ENCODE measurements around the gene TMEM72. TPM values are rescaled to one million over a fixed set of nuclear protein-coding genes. Genes with fewer than 3 reads are reported as not detected.
A peak's percentile ranks its signal among the peaks of the same experiment; 100 is the strongest.

TMEM72 gene
- total RNA-seq, 1 experiment from 2014 or later: not detected

DNA sequence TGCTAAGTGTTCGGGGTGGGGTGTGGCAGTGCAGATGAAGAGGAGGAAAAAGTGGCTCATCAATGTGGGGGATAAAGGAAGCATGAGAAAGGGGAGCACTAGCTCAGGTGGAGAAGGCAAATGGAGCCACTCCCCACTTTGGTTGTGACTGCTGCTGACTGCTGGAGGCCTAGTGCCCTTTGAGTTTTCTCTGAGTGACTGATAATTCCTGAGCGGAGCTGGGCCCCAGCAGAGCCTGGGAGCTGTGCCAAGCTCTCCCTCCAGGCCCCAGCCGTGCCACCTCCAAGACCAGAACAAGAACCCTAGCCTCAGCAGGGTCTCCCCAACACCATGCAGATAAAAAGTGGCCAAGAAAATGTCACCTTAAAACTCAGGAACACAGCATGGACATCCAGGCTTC is 38.8 kb downstream of the TMEM72 start:
- H3K18ac ChIP-seq (ENCODE audit: insufficient read length, low read depth, low read length): no peak overlapping the region
- DNase-seq: peak; percentile 9

More for the DNA sequence above, 38.8 kb downstream of the TMEM72 start:
- Histone ChIP-seq H3K23me2 (ENCODE audit: insufficient read length, low read depth, low read length, poor library complexity, severe bottlenecking) (no peaks in the 10 kb centered on the region), H2BK20ac (ENCODE audit: low read depth, low read length, poor library complexity, severe bottlenecking) (no peak overlapping the region), H3K79me2 (ENCODE audit: insufficient read depth, low read length) (no peaks in the 10 kb centered on the region), H3K4ac (ENCODE audit: low read depth, low read length) (no peak overlapping the region), H3K79me1 (ENCODE audit: insufficient read depth, low read depth, low read length, poor library complexity, severe bottlenecking) (no peaks in the 10 kb centered on the region), H3T11ph (ENCODE audit: low read length) (no peak overlapping the region), H2BK12ac (ENCODE audit: insufficient read length, low read depth, low read length) (no peak overlapping the region), H3K27me3 (ENCODE audit: insufficient read depth, low read length) (no peaks in the 10 kb centered on the region), H2BK5ac (ENCODE audit: insufficient read length, low read length) (no peak overlapping the region), H4K20me1 (ENCODE audit: control insufficient read depth, insufficient read depth, insufficient read length) (no peaks in the 10 kb centered on the region), H3K27ac (ENCODE audit: insufficient read length, low read depth, low read length) (no peak overlapping the region), H4K8ac (replicated peaks; ENCODE audit: insufficient read length, low read depth, low read length) (no peak overlapping the region), H3K9me3 (ENCODE audit: control insufficient read depth, low read depth, low read length) (peaks cover 10% of the 10 kb centered on the region), H3K4me1 (ENCODE audit: insufficient read depth, low read length) (peaks cover 7% of the 10 kb centered on the region), H3K14ac (ENCODE audit: insufficient read depth, low read length) (no peak overlapping the region), H3K4me2 (ENCODE audit: insufficient read depth, insufficient read length, low read length) (no peak overlapping the region), H2AFZ (ENCODE audit: low read length) (no peak overlapping the region), H2BK120ac (ENCODE audit: low read depth, low read length, poor library complexity, severe bottlenecking) (no peak overlapping the region), H3K56ac (ENCODE audit: insufficient read length, low read depth, low read length) (no peak overlapping the region), H3K23ac (ENCODE audit: insufficient read length, low read depth, low read length) (no peak overlapping the region), H3K9ac (ENCODE audit: extremely low read depth, insufficient read length, low read length) (no peak overlapping the region), H4K5ac (ENCODE audit: insufficient read length, low read depth, low read length) (no peak overlapping the region), H2AK5ac (ENCODE audit: insufficient read length, low read length) (no peak overlapping the region), H2BK15ac (ENCODE audit: low read depth, low read length) (no peak overlapping the region), H4K91ac (ENCODE audit: insufficient read length, low read depth, low read length) (no peak overlapping the region)
- Mint-ChIP-seq H3K27me3 (ENCODE audit: low read depth) (no peaks in the 10 kb centered on the region; the same call in 1 of the 2 replicates), H3K36me3 (ENCODE audit: insufficient read depth in 1 of 3, low read depth in 3 of 3) (peaks cover 3 to 20% (median 4%) of the 10 kb centered on the region in 3 experiments; a peak in 5 of 7 replicates), H3K4me3 (no peak overlapping the region), H3K27ac (peak overlapping the region in 2 of 3 experiments; percentile 26 to 87; a peak in 3 of 7 replicates), H3K4me1 (peaks cover 29 to 30% of the 10 kb centered on the region in 2 experiments), H3K9me3 (peaks cover 4 to 10% of the 10 kb centered on the region in 2 experiments)
- TF ChIP-seq CTCF (conservative IDR thresholded peaks at IDR 0.05): no peak
- WGBS (ENCODE audit: extremely low coverage, insufficient read length, low lambda C conversion rate): no CpG with 5 or more reads among the region's 3 CpGs

Measured in H9 (cell line).